Mucosa of descending colon (tissue), 3 donors: Measurements from ENCODE around the gene MARCO. TPM values are rescaled to one million over a fixed set of nuclear protein-coding genes. Genes with fewer than 3 reads are reported as not detected.

ENCODE experiments used
- ATAC-seq: fragments of 200-7000 bp; cut with Tn5 transposase; one replicate; pipeline ENCODE4 v1.9.1; 2020; ENCODE audit warnings: mild to moderate bottlenecking, moderate library complexity
- DNase-seq, 3 donors: peaks; one replicate each; pipeline ENCODE4 v3.0.0-alpha.2; 2020
- H3K36me3 ChIP-seq: fragments of 200-600 bp; one replicate; pipeline ENCODE4 v1.8.0; 2021; ENCODE audit warnings: low read depth, mild to moderate bottlenecking
- H3K4me1 ChIP-seq: fragments of 200-600 bp; one replicate; pipeline ENCODE4 v1.8.0; 2021; ENCODE audit warnings: low read depth, mild to moderate bottlenecking
- H3K4me3 ChIP-seq: fragments of 200-600 bp; one replicate; pipeline ENCODE4 v1.8.0; 2021; ENCODE audit warnings: mild to moderate bottlenecking
- H3K9me3 ChIP-seq: fragments of 200-600 bp; one replicate; pipeline ENCODE4 v1.8.0; 2021; ENCODE audit warnings: mild to moderate bottlenecking
- CTCF ChIP-seq: fragments of 200-600 bp; IDR thresholded peaks from one replicate; pipeline ENCODE4 v1.8.0; 2022; ENCODE audit warnings: antibody characterized with exemption, mild to moderate bottlenecking
- intact Hi-C, 2 donors: fragments of 100-400 bp; cut with DNase I in 1 of 2; cut with micrococcal nuclease in 1 of 2; formaldehyde crosslinking; loops; one replicate each; pipeline versions ENCODE4 v1.11.0 to v1.11.1; 2022; cut with DNase I, micrococcal nuclease
- total RNA-seq, 3 donors: library from RNA; stranded (reverse); fragmentation: NEBNext Ultra II Directional in 2 of 3; extraction: Animal tissue kit (Norgen Biotek cat#: 25700) in 2 of 3; gene quantifications; one replicate each; pipeline versions ENCODE4 v1.2.1 to v1.2.4, GENCODE V29; 2021 to 2023
- donor health status: DM: no; HTN: no; CAD: no; lungs with moderate emphysema.
- donor health status: DM: no; HTN: no; CAD: no.
- donor health status: DM: no; HTN: yes; CAD: no.

MARCO gene
- total RNA-seq, 3 donors from 2014 or later, result 0.69 to 13.3 (median 10.4) TPM

GRCh38 chr2:118983915-118984314 is 41.9 kb downstream of the MARCO start:
- TF ChIP-seq CTCF, result no peak
- intact Hi-C loops, result no loop called here
- no peaks in the 10 kb centered on the region for H3K36me3 ChIP-seq
- H3K4me1 ChIP-seq, result no peaks in the 10 kb centered on the region
- H3K4me3 ChIP-seq, result no peak overlapping the region
- no peak for ATAC-seq
- H3K9me3 ChIP-seq, result no peaks in the 10 kb centered on the region
- DNase-seq, result no peak

- no peaks in the 10 kb centered on the region for H3K4me1 ChIP-seq
- intact Hi-C loops, result no loop called here
- DNase-seq, result no peak
- no peak overlapping the region for H3K4me3 ChIP-seq
- no peak for ATAC-seq
- no peaks in the 10 kb centered on the region for H3K36me3 ChIP-seq
- no peak for TF ChIP-seq CTCF
- no peaks in the 10 kb centered on the region for H3K9me3 ChIP-seq
Measured at GRCh38 chr2:118986738-118987137, 44.7 kb downstream of the MARCO start.

GRCh38 chr2:118987886-118988285 is 45.9 kb downstream of the MARCO start:
- intact Hi-C loops, result no loop called here
- Histone ChIP-seq H3K4me1 (no peaks in the 10 kb centered on the region), H3K9me3 (no peaks in the 10 kb centered on the region), H3K4me3 (no peak overlapping the region), H3K36me3 (no peaks in the 10 kb centered on the region)
- ATAC-seq (no peak), DNase-seq (no peak)
- TF ChIP-seq CTCF, result no peak

GRCh38 chr2:118988706-118989105 is 46.7 kb downstream of the MARCO start:
- no peak for TF ChIP-seq CTCF
- Histone ChIP-seq H3K4me3 (no peak overlapping the region), H3K36me3 (no peaks in the 10 kb centered on the region), H3K9me3 (no peaks in the 10 kb centered on the region), H3K4me1 (no peaks in the 10 kb centered on the region)
- no peak for ATAC-seq
- intact Hi-C loops, result no loop called here
- DNase-seq, result no peak

GRCh38 chr2:118989481-118989880 is 47.5 kb downstream of the MARCO start:
- H3K4me1 ChIP-seq, result no peaks in the 10 kb centered on the region
- no peak for TF ChIP-seq CTCF
- no peak for ATAC-seq
- no peaks in the 10 kb centered on the region for H3K36me3 ChIP-seq
- intact Hi-C loops, result no loop called here
- DNase-seq, result no peak
- no peaks in the 10 kb centered on the region for H3K9me3 ChIP-seq
- H3K4me3 ChIP-seq, result no peak overlapping the region
